Measurements from ENCODE around the gene METTL22. TPM values are rescaled to one million over a fixed set of nuclear protein-coding genes. Genes with fewer than 3 reads are reported as not detected.

METTL22 gene
- total RNA-seq, 1 experiment from 2014 or later: 36.7 TPM

DNA sequence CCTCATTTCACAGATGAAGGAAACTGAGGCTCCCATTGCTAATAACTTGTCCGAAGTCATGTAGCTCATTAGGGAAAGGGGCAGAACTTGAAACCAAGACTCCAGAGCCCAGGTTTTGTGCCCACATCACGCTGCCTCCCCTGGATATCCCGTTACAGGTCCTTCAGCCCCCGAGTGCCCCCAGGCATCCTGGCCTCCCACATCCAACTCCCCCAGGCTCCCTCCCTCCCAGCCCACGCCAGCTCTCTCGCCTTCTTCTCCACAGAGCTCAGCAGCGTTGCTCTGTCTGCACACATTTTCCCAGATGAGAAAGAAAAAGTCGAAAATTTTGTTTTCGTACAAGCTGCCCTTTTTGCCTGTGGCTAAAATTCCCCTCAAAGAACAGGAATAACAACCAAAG, 14.3 kb upstream of the METTL22 start:
- H3K27me3 Mint-ChIP-seq (ENCODE audit: insufficient read depth, unreplicated experiment): no peaks in the 10 kb centered on the region
- intact Hi-C loops (cut with micrococcal nuclease): no loop called here
- BruUV-seq (replicated peaks): no TSS peak

DNA sequence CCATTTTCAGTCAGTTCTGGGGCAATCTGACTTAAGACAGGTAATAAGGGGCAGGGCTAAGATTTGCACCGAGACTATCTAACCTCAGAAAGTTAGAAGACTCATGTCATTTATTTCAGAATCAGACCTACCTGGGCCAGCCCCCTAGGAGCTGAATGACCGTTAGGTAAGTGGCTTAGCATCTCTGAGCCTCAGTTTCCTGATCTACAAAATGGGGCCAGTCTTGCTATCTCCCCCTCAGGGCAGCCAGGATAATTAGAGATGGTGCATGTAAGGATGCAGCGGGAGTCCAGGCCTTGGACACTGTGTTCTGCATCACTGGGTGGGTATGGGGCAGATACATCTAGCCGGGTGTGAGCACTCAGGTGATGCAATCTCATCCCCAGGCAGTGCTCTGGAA, 10.4 kb upstream of the METTL22 start:
- ChIA-PET POLR2A (no interaction called here), CTCF (interaction anchor here (0.6 to 1.0 kb wide), 2 partner anchors 41 to 43 kb away, joined by 3 to 4 read pairs; no protein-coding TSS in a partner anchor)
- BruUV-seq (replicated peaks): no TSS peak

More for the DNA sequence above, 14.3 kb upstream of the METTL22 start:
- Mint-ChIP-seq H3K4me3 (ENCODE audit: unreplicated experiment) (no peak overlapping the region), H3K27ac (ENCODE audit: low read depth, unreplicated experiment) (no peak overlapping the region), H3K4me1 (ENCODE audit: insufficient read depth, unreplicated experiment) (peaks cover 4% of the 10 kb centered on the region), H3K9me3 (ENCODE audit: unreplicated experiment) (peaks cover 1% of the 10 kb centered on the region), H3K36me3 (ENCODE audit: insufficient read depth, unreplicated experiment) (peaks cover 6% of the 10 kb centered on the region)
- POLR2A ChIA-PET: no interaction called here
- CTCF ChIA-PET: interaction anchor here (0.5 kb wide), 1 partner anchor 282 kb away, joined by 4 read pairs; no protein-coding TSS in a partner anchor
- TF ChIP-seq, protein P1, sequence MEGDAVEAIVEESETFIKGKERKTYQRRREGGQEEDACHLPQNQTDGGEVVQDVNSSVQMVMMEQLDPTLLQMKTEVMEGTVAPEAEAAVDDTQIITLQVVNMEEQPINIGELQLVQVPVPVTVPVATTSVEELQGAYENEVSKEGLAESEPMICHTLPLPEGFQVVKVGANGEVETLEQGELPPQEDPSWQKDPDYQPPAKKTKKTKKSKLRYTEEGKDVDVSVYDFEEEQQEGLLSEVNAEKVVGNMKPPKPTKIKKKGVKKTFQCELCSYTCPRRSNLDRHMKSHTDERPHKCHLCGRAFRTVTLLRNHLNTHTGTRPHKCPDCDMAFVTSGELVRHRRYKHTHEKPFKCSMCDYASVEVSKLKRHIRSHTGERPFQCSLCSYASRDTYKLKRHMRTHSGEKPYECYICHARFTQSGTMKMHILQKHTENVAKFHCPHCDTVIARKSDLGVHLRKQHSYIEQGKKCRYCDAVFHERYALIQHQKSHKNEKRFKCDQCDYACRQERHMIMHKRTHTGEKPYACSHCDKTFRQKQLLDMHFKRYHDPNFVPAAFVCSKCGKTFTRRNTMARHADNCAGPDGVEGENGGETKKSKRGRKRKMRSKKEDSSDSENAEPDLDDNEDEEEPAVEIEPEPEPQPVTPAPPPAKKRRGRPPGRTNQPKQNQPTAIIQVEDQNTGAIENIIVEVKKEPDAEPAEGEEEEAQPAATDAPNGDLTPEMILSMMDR (IDR thresholded peaks at IDR 0.05; ENCODE audit: unreplicated experiment): no peak
- no peak for DNase-seq (ENCODE audit: unreplicated experiment)

DNA sequence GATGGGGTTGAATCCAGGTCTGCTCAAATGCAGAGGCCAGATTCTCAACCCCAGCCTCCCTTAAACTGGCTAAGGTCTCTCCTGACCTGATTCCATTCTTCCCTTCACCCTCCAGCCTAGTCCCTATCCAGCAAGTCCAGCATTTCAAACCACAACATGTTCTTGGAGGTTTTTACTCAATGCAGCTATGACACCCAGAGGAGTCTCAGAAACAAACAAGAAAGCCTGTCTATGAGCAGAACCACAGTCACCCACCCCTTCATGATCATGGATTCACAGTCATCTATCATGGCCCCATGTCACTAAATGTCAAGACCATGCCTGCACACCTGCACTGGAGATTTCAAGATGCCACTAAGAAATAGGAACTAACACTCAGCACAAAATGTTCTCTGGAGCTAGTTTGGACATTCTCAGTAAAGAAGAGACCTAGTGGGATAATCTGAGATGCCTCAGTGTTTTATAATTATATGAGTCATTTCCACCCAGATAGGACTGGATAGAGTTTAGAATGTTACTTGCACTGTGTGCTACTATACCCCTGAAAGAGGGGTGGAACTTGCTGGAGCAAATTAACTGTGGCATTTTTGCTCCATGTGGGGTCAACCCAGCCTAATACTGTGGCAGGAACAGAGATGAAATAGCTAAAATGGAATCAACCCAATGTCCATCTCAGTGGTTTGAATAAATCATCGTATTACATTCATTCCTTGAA, 9.5 kb upstream of the METTL22 start:
- no peaks in the 10 kb centered on the region for H3K27me3 Mint-ChIP-seq (ENCODE audit: insufficient read depth, unreplicated experiment)
- H3K9me3 Mint-ChIP-seq (ENCODE audit: unreplicated experiment): no peaks in the 10 kb centered on the region
- BruUV-seq (replicated peaks): no TSS peak
- no peak overlapping the region for H3K4me3 Mint-ChIP-seq (ENCODE audit: unreplicated experiment)
- TF ChIP-seq, protein P1 (IDR thresholded peaks at IDR 0.05; ENCODE audit: unreplicated experiment): no peak
- peaks cover 5% of the 10 kb centered on the region for H3K4me1 Mint-ChIP-seq (ENCODE audit: insufficient read depth, unreplicated experiment)
- peaks cover 6% of the 10 kb centered on the region for H3K36me3 Mint-ChIP-seq (ENCODE audit: insufficient read depth, unreplicated experiment)
- ChIA-PET POLR2A (interaction anchor here (0.8 kb wide), 1 partner anchor 38 kb away, joined by 3 read pairs; no protein-coding TSS in a partner anchor), CTCF (interaction anchor here (0.6 to 1.0 kb wide), 2 partner anchors 24 to 42 kb away, joined by 3 to 4 read pairs; no protein-coding TSS in a partner anchor)
- no peak for DNase-seq (ENCODE audit: unreplicated experiment)
- intact Hi-C loops (cut with micrococcal nuclease): no loop called here
- no peak overlapping the region for H3K27ac Mint-ChIP-seq (ENCODE audit: low read depth, unreplicated experiment)

More for the DNA sequence above, 10.4 kb upstream of the METTL22 start:
- Mint-ChIP-seq H3K36me3 (ENCODE audit: insufficient read depth, unreplicated experiment) (peaks cover 6% of the 10 kb centered on the region), H3K27me3 (ENCODE audit: insufficient read depth, unreplicated experiment) (no peaks in the 10 kb centered on the region), H3K27ac (ENCODE audit: low read depth, unreplicated experiment) (no peak overlapping the region), H3K4me3 (ENCODE audit: unreplicated experiment) (no peak overlapping the region), H3K9me3 (ENCODE audit: unreplicated experiment) (no peaks in the 10 kb centered on the region), H3K4me1 (ENCODE audit: insufficient read depth, unreplicated experiment) (peaks cover 5% of the 10 kb centered on the region)
- intact Hi-C loops (cut with micrococcal nuclease): no loop called here
- DNase-seq (ENCODE audit: unreplicated experiment): no peak
- TF ChIP-seq, protein P1 (IDR thresholded peaks at IDR 0.05; ENCODE audit: unreplicated experiment): no peak

DNA sequence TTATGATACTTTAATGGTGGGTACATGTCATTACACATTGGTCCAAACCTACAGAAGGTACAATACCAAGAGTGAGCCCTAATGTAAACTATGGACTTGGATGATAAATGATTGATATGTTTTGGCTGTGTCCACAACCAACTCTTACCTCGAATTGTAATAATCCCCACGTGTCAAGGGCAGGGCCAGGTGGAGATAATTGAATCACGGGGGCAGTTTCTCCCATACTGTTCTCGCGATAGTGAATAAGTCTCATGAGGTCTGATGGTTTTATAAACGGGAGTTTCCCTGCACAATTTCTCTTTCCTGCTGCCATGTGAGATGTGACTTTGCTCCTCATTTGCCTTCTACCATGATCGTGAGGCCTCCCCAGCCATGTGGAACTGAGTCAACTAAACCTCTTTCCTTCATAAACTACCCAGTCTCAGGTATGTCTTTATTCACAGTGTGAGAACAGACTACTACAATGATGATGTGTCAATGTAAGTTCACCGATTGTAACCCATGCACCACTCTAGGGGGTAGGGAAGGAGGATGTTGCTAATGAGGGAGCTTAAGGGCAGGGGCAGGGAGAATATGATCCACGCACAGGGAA, 7.0 kb upstream of the METTL22 start:
- intact Hi-C loops (cut with micrococcal nuclease): no loop called here
- Mint-ChIP-seq H3K9me3 (ENCODE audit: unreplicated experiment) (no peaks in the 10 kb centered on the region), H3K27me3 (ENCODE audit: insufficient read depth, unreplicated experiment) (no peaks in the 10 kb centered on the region), H3K4me3 (ENCODE audit: unreplicated experiment) (no peak overlapping the region), H3K36me3 (ENCODE audit: insufficient read depth, unreplicated experiment) (no peaks in the 10 kb centered on the region), H3K4me1 (ENCODE audit: insufficient read depth, unreplicated experiment) (peaks cover 12% of the 10 kb centered on the region), H3K27ac (ENCODE audit: low read depth, unreplicated experiment) (no peak overlapping the region)
- DNase-seq (ENCODE audit: unreplicated experiment): no peak
- TF ChIP-seq, protein P1 (IDR thresholded peaks at IDR 0.05; ENCODE audit: unreplicated experiment): no peak
- ChIA-PET CTCF (no interaction called here), POLR2A (no interaction called here)
- no TSS peak for BruUV-seq (replicated peaks)
